Neural cell (in vitro differentiated cells): ENCODE measurements around the gene NAB2. TPM values are rescaled to one million over a fixed set of nuclear protein-coding genes. Genes with fewer than 3 reads are reported as not detected.

ENCODE experiments used
- H2AFZ ChIP-seq: fragments of 200-600, 300-800 bp; sonication (generic), shearing (Covaris generic); 2 replicates; pipeline ENCODE4 v1.6.0; 2014; ENCODE audit warnings: low read depth, mild to moderate bottlenecking, antibody characterized with exemption, low read length, moderate library complexity
- H3F3A ChIP-seq: fragments of 200-600 bp; shearing (Covaris generic); 2 replicates; pipeline ENCODE4 v1.6.1; 2016; ENCODE audit warnings: mild to moderate bottlenecking, moderate library complexity, mixed read lengths, antibody characterized with exemption, low read length; ENCODE audit not compliant: insufficient read depth, poor library complexity, severe bottlenecking
- H3K27ac ChIP-seq: fragments of 200-600, 300-800 bp; sonication (generic), shearing (Covaris generic); 2 replicates; pipeline ENCODE4 v1.5.1; 2014; ENCODE audit warnings: mild to moderate bottlenecking, low read length, moderate library complexity
- H3K27me3 ChIP-seq: fragments of 300-800, 200-600 bp; sonication (generic), shearing (Covaris generic); 2 replicates; pipeline ENCODE4 v1.6.0; 2014; ENCODE audit warnings: mild to moderate bottlenecking, low read depth, low read length, moderate library complexity; ENCODE audit not compliant: insufficient read depth
- H3K36me3 ChIP-seq: fragments of 300-800, 200-600 bp; sonication (generic), shearing (Covaris generic); 2 replicates; pipeline ENCODE4 v1.5.1; 2014; ENCODE audit warnings: mild to moderate bottlenecking, antibody characterized with exemption, low read length, moderate library complexity; ENCODE audit not compliant: insufficient read depth
- H3K4me2 ChIP-seq: fragments of 300-800, 200-600 bp; sonication (generic), shearing (Covaris generic); 2 replicates; pipeline ENCODE4 v1.6.0; 2014; ENCODE audit warnings: mild to moderate bottlenecking, low read length
- H3K4me3 ChIP-seq: fragments of 300-800, 200-600 bp; sonication (generic), shearing (Covaris generic); 2 replicates; pipeline ENCODE4 v1.5.1; 2014; ENCODE audit warnings: mild to moderate bottlenecking, low read length, moderate library complexity
- H3K79me2 ChIP-seq: fragments of 200-600 bp; shearing (Covaris generic); replicated peaks from 2 replicates; pipeline ENCODE4 v1.6.0; 2014; ENCODE audit warnings: mild to moderate bottlenecking, low read length, moderate library complexity; ENCODE audit not compliant: insufficient read depth
- H3K9ac ChIP-seq: fragments of 300-800, 200-600 bp; sonication (generic), shearing (Covaris generic); 2 replicates; pipeline ENCODE4 v1.6.1; 2016; ENCODE audit warnings: mild to moderate bottlenecking, low read length, mixed read lengths
- H3K9me2 ChIP-seq: fragments of 200-600 bp; shearing (Covaris generic); 2 replicates; pipeline ENCODE4 v1.6.1; 2016; ENCODE audit warnings: mild to moderate bottlenecking, low read length, mixed read lengths; ENCODE audit not compliant: insufficient read depth
- H3K9me3 ChIP-seq: fragments of 200-600, 300-800 bp; sonication (generic), shearing (Covaris generic); 2 replicates; pipeline ENCODE4 v1.6.1; 2016; ENCODE audit warnings: mild to moderate bottlenecking, mixed run types, low read length, moderate library complexity, mixed read lengths
- H4K20me1 ChIP-seq: fragments of 200-600 bp; shearing (Covaris generic); 2 replicates; pipeline ENCODE4 v1.6.1; 2016; ENCODE audit warnings: mild to moderate bottlenecking, mixed run types; ENCODE audit not compliant: insufficient read depth
- CTCF ChIP-seq: fragments of 450-650 bp; IDR thresholded peaks from 2 replicates; pipeline ENCODE4 v1.5.1; 2014; ENCODE audit warnings: antibody characterized with exemption, mild to moderate bottlenecking, moderate library complexity; ENCODE audit not compliant: poor library complexity, severe bottlenecking
- MXI1 ChIP-seq: fragments of 450-650 bp; conservative IDR thresholded peaks from 2 replicates; pipeline ENCODE4 v1.6.1; 2014; ENCODE audit warnings: antibody characterized with exemption, mild to moderate bottlenecking; ENCODE audit not compliant: poor library complexity, severe bottlenecking
- SMC3 ChIP-seq: fragments of 450-650 bp; conservative IDR thresholded peaks from 2 replicates; pipeline ENCODE4 v1.6.1; 2014; ENCODE audit warnings: antibody characterized with exemption, mild to moderate bottlenecking, moderate library complexity; ENCODE audit not compliant: poor library complexity
- TAF1 ChIP-seq: IDR thresholded peaks from 2 replicates; pipeline ENCODE4 v1.6.1; 2012; ENCODE audit warnings: low read depth
- polyA plus RNA-seq: library from polyadenylated mRNA; depleted of rRNA; stranded (reverse); fragments of >200 nt; gene quantifications from 2 replicates; pipeline ENCODE4 v1.2.3, GENCODE V29; 2014
- TF ChIP-seq, protein P1 (sequence below): IDR thresholded peaks from 2 replicates; pipeline ENCODE4 v1.6.1; 2012; ENCODE audit warnings: borderline replicate concordance

NAB2 gene
- polyA plus RNA-seq, 1 donor from 2014 or later: 15.6 TPM

- Histone ChIP-seq H3F3A (no peaks in the 10 kb centered on the region), H3K9me2 (no peaks in the 10 kb centered on the region), H3K9ac (no peak overlapping the region), H3K27me3 (no peaks in the 10 kb centered on the region), H3K4me2 (no peak overlapping the region), H2AFZ (no peak overlapping the region), H4K20me1 (no peaks in the 10 kb centered on the region), H3K36me3 (no peaks in the 10 kb centered on the region), H3K9me3 (no peaks in the 10 kb centered on the region), H3K27ac (no peak overlapping the region), H3K79me2 (no peaks in the 10 kb centered on the region), H3K4me3 (no peak overlapping the region)
- TF ChIP-seq TAF1: no peak
- no peak for TF ChIP-seq CTCF
- no peak for TF ChIP-seq MXI1
- TF ChIP-seq, protein P1, sequence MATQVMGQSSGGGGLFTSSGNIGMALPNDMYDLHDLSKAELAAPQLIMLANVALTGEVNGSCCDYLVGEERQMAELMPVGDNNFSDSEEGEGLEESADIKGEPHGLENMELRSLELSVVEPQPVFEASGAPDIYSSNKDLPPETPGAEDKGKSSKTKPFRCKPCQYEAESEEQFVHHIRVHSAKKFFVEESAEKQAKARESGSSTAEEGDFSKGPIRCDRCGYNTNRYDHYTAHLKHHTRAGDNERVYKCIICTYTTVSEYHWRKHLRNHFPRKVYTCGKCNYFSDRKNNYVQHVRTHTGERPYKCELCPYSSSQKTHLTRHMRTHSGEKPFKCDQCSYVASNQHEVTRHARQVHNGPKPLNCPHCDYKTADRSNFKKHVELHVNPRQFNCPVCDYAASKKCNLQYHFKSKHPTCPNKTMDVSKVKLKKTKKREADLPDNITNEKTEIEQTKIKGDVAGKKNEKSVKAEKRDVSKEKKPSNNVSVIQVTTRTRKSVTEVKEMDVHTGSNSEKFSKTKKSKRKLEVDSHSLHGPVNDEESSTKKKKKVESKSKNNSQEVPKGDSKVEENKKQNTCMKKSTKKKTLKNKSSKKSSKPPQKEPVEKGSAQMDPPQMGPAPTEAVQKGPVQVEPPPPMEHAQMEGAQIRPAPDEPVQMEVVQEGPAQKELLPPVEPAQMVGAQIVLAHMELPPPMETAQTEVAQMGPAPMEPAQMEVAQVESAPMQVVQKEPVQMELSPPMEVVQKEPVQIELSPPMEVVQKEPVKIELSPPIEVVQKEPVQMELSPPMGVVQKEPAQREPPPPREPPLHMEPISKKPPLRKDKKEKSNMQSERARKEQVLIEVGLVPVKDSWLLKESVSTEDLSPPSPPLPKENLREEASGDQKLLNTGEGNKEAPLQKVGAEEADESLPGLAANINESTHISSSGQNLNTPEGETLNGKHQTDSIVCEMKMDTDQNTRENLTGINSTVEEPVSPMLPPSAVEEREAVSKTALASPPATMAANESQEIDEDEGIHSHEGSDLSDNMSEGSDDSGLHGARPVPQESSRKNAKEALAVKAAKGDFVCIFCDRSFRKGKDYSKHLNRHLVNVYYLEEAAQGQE: no peak
- TF ChIP-seq SMC3: no peak
Observed at GRCh38 chr12:57106021-57106708, 17.3 kb downstream of the NAB2 start.

- Histone ChIP-seq H3K9me2 (no peaks in the 10 kb centered on the region), H3K79me2 (no peaks in the 10 kb centered on the region), H3K27me3 (no peaks in the 10 kb centered on the region), H3K9ac (no peak overlapping the region), H4K20me1 (no peaks in the 10 kb centered on the region), H3K9me3 (no peaks in the 10 kb centered on the region), H3K4me3 (no peak overlapping the region), H3K36me3 (no peaks in the 10 kb centered on the region), H2AFZ (no peak overlapping the region), H3F3A (no peaks in the 10 kb centered on the region), H3K4me2 (no peak overlapping the region), H3K27ac (no peak overlapping the region)
- TF ChIP-seq SMC3: no peak
Observed at GRCh38 chr12:57107456-57108155, 18.7 kb downstream of the NAB2 start.
